GM13976 (cell line): Measurements from ENCODE around the gene KCNIP3.

Source experiments
- DNase-seq: peaks from one replicate; pipeline ENCODE4 v3.0.0; 2012; ENCODE audit warnings: low spot score
- CTCF ChIP-seq: IDR thresholded peaks from 2 replicates; pipeline ENCODE4 v1.5.1; 2012; ENCODE audit warnings: borderline replicate concordance, mild to moderate bottlenecking; ENCODE audit not compliant: insufficient read depth; ENCODE audit errors: extremely low read depth, missing control alignments, control extremely low read depth
- in situ Hi-C: fragments of 300-500 bp; cut with MboI; formaldehyde crosslinking; loops from one replicate; pipeline ENCODE4 v1.12.0; 2022; ENCODE audit warnings: low sequenced_read_pairs, mixed read lengths, inconsistent platforms; ENCODE audit not compliant: unreplicated experiment

The KCNIP3 gene

GRCh38 chr2:95306336-95306895 is 9.3 kb downstream of the KCNIP3 start:
- in situ Hi-C loops: no loop called here
- TF ChIP-seq CTCF: no peak
- DNase-seq: no peak

DNA sequence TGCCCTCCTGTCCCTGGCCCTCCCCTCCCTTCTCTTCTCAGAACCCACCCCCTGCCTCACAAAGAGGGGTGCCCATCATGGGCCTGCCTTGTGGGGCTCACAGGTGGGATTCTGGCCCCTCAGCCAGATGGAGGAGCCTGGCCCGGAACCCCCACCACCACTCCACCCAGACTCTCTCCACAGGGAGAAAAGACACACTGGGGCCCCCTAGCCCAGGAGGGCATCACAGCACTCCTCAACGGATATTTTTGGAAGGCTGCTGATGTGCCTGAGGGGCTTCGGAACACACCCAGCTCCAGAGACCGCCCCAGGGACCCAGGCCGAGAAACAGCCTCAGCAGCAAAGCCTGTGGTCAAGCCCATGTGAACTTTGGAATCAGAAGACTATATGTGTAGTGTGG is 9.9 kb downstream of the KCNIP3 start:
- DNase-seq: no peak
- in situ Hi-C loops: no loop called here
- no peak for TF ChIP-seq CTCF

- TF ChIP-seq CTCF: no peak
- in situ Hi-C loops: no loop called here
- no peak for DNase-seq
These were observed 10.7 kb downstream of the KCNIP3 start for GRCh38 chr2:95307878-95308277.

DNA sequence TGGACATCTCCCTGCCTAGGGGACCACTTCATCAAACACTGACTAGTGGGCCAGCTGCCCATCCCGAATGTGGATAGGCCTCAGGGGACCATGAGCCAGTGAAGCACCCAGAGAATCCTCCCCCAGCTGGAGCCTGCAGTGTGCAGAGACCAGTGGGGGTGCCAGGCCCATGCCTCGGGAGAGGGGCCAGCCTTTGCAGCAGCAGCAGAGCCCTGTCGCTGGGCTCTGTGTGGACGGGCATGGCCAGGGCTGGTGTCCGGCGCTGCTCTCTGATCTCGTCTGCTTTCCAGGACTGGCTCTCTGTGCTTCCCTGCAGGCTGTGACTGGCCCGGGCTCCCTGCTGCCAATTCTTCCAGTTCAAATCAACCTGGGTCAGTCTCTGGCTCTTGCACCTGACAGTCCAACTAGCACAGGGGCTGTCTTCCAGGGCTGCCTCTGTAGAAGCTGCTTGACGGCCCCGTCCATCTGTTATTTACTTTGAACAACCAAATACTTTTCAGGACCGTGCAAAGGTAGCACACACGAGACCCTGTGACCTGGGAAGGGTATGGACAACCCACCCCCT is 11.4 kb downstream of the KCNIP3 start:
- DNase-seq: no peak
- in situ Hi-C loops: no loop called here
- no peak for TF ChIP-seq CTCF

GRCh38 chr2:95309599-95309998 is 12.5 kb downstream of the KCNIP3 start:
- in situ Hi-C loops: no loop called here
- no peak for DNase-seq
- no peak for TF ChIP-seq CTCF

- TF ChIP-seq CTCF: no peak
- in situ Hi-C loops: no loop called here
- no peak for DNase-seq
These were observed 13.1 kb downstream of the KCNIP3 start for GRCh38 chr2:95310216-95310615.
